ENCODE measurements around the gene TMEM63B.

TMEM63B gene

DNA sequence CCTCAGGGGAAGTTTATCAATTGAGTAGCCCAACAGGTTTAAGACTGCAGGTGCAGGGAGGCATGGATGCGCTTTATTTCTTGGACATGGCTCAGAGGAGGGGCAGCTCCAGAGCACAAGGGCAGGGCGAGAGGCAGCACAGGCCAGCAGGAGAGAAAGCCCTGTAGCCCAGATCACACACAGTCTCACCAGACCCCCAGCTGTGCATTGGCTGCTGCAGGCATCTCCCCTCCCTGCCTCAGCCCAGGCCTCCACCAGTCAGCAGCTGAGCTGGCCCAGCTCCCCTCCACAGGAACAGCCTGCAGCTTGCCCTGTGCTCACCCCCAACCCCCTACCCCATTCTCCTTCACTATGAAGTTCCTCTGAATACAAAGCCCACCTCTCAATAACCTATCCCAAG is 24.8 kb upstream of the TMEM63B start:
- no peak overlapping the region for H3K4me3 ChIP-seq (ENCODE audit: control insufficient read depth, low read depth, low read length)
- no peak for DNase-seq (ENCODE audit: low read depth)
- TF ChIP-seq, protein P1, sequence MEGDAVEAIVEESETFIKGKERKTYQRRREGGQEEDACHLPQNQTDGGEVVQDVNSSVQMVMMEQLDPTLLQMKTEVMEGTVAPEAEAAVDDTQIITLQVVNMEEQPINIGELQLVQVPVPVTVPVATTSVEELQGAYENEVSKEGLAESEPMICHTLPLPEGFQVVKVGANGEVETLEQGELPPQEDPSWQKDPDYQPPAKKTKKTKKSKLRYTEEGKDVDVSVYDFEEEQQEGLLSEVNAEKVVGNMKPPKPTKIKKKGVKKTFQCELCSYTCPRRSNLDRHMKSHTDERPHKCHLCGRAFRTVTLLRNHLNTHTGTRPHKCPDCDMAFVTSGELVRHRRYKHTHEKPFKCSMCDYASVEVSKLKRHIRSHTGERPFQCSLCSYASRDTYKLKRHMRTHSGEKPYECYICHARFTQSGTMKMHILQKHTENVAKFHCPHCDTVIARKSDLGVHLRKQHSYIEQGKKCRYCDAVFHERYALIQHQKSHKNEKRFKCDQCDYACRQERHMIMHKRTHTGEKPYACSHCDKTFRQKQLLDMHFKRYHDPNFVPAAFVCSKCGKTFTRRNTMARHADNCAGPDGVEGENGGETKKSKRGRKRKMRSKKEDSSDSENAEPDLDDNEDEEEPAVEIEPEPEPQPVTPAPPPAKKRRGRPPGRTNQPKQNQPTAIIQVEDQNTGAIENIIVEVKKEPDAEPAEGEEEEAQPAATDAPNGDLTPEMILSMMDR (conservative IDR thresholded peaks at IDR 0.05; ENCODE audit: control insufficient read depth, insufficient read depth, low read depth, low read length), result no peak

- no peak overlapping the region for H3K4me3 ChIP-seq (ENCODE audit: control insufficient read depth, low read depth, low read length)
- peak; percentile 50 for DNase-seq (ENCODE audit: low read depth)
- TF ChIP-seq, protein P1 (conservative IDR thresholded peaks at IDR 0.05; ENCODE audit: control insufficient read depth, insufficient read depth, low read depth, low read length), result no peak
Observed at GRCh38 chr6:44104481-44105021, 22.8 kb upstream of the TMEM63B start.

- TF ChIP-seq, protein P1 (conservative IDR thresholded peaks at IDR 0.05; ENCODE audit: control insufficient read depth, insufficient read depth, low read depth, low read length), result no peak
- no peak overlapping the region for H3K4me3 ChIP-seq (ENCODE audit: control insufficient read depth, low read depth, low read length)
- DNase-seq (ENCODE audit: low read depth), result no peak
Observed at GRCh38 chr6:44105146-44105545, 22.2 kb upstream of the TMEM63B start.

DNA sequence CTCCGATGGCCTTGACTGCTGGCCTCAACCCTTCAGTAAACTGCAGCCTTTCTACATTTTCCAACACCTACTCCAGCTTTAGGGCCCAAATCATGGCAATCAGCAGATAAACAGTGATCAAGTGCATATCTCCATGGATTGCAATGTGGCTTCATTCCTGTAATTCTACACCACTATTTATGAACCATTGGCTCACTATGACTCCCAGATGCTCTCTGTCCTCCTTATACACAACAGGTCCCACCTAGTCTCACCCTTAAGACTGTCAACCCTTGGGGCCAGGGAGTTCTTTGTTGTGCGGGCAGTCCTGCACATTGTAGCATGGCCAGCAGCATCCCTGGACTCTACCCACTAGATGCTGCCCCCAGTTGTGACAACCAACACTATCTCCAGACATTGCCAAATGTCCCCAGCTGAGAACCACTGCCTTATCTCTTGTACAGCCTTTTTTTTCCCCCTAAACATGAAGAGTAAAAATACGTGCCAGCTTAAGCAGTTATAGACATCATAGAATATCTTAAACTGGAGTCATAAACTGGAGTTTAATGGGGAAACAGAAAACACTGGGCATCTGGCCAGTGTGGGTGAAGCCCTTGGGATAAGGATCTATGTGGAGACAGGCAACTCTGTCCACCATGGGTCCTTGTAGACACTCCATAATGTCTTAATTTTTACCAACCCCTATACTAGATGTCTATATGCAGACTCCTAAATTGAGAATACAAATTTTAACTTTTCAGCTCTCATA is 21.2 kb upstream of the TMEM63B start:
- no peak for DNase-seq (ENCODE audit: low read depth)
- H3K4me3 ChIP-seq (ENCODE audit: control insufficient read depth, low read depth, low read length), result no peak overlapping the region
- TF ChIP-seq, protein P1 (conservative IDR thresholded peaks at IDR 0.05; ENCODE audit: control insufficient read depth, insufficient read depth, low read depth, low read length), result no peak

DNA sequence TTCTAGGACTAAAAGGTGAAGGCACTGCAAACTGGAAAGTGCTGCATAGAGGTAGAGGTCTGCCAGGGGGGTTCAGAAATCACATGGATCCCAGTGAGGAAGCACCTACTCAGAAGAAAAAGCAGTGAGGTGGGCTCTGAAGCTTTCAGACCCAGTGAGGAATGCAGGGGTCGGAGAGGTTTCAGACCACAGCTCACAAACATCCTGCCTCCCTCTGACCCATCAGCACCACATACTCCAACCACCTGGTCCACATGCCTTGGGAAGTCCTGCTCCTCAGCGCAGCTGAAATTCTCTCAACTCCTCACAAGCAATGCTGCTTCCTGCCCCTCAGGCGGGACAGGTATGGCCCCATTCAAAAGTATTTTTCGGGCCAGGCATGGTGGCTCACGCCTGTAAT is 20.3 kb upstream of the TMEM63B start:
- TF ChIP-seq, protein P1 (conservative IDR thresholded peaks at IDR 0.05; ENCODE audit: control insufficient read depth, insufficient read depth, low read depth, low read length), result no peak
- no peak for DNase-seq (ENCODE audit: low read depth)
- no peak overlapping the region for H3K4me3 ChIP-seq (ENCODE audit: control insufficient read depth, low read depth, low read length)

DNA sequence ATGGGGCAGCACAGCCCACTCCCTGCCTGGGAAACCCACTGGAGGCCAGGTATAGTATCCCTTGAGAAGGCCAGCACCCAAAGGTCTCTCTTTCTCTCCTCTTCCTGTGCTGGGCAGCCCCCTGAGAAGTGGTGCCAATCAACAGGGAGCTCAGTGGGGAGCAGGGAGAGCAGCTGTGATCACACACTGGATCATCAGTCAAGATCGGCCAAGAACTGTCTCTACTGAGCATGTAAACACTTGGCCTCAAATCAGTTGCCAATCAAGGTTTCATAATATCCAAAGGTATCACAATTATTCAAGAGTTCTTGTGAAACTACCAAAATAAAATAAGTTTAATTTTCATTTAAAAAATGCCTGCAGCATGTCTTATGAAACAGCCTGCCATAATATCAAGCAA is 18.9 kb upstream of the TMEM63B start:
- H3K4me3 ChIP-seq (ENCODE audit: control insufficient read depth, low read depth, low read length), result no peak overlapping the region
- TF ChIP-seq, protein P1 (conservative IDR thresholded peaks at IDR 0.05; ENCODE audit: control insufficient read depth, insufficient read depth, low read depth, low read length), result no peak
- DNase-seq (ENCODE audit: low read depth), result no peak
